ENCODE data around the gene UGT1A4. TPM values are rescaled to one million over a fixed set of nuclear protein-coding genes. Genes with fewer than 3 reads are reported as not detected.

The UGT1A4 gene
- total and polyA plus RNA-seq, 10 of the 15 experiments (the other 5 are each of a cell fraction or from before 2014, with no cell fraction given): not detected

DNA sequence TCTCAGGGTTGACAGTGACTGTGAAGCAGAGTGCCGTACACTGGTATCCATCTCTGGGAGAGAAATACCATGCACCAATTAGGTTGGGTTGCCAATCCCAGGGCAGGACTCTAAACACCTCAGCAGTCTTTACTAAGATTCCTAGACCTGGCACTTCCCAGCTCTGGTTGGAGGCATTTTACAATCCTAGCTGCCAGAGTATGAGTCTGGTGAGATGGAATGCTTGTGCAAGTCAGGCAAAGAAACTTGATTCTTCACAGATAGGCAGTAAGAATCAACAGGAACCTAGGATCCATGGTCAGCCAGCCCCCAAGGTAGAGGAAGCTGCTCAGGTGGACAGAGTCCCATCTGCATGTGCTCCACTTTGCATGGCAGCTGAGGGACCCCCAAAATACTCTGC is 11.8 kb upstream of the UGT1A4 start:
- WGBS (ENCODE audit: insufficient coverage, insufficient replicate concordance, low lambda C conversion rate, missing lambda C conversion rate): 0% methylated on average over 1 of the region's 1 CpG
- in situ Hi-C loops (cut with MboI): no loop called here
- Histone ChIP-seq H3K9me3 (replicated peaks; ENCODE audit: control insufficient read depth, insufficient read depth, low read length) (no peaks in the 10 kb centered on the region; the same call in 1 of the 3 replicates), H3K4me1 (ENCODE audit: control insufficient read depth, insufficient read depth, low read length) (no peaks in the 10 kb centered on the region), H3K4me3 (no peak overlapping the region), H3K36me3 (ENCODE audit: control insufficient read depth in 2 of 2, insufficient read depth in 2 of 2, low read length in 1 of 2) (no peaks in the 10 kb centered on the region), H2AFZ (ENCODE audit: control insufficient read depth, low read depth, low read length) (no peak overlapping the region), H3K9ac (ENCODE audit: control insufficient read depth, insufficient read depth, low read length) (no peak overlapping the region), H3K79me2 (ENCODE audit: control insufficient read depth, insufficient read depth, low read length) (no peaks in the 10 kb centered on the region), H3K27ac (ENCODE audit: control insufficient read depth, insufficient read depth) (no peak overlapping the region), H3K4me2 (ENCODE audit: control insufficient read depth, insufficient read depth) (no peak overlapping the region), H4K20me1 (ENCODE audit: control insufficient read depth, insufficient read depth) (no peaks in the 10 kb centered on the region), H3K27me3 (replicated peaks in 1 of 2; ENCODE audit: control insufficient read depth in 2 of 2, insufficient read depth in 2 of 2, low read length in 1 of 2) (peaks cover 0 to 4% of the 10 kb centered on the region in 2 experiments; a peak in 1 of 4 replicates)
- ChIA-PET RAD21 (ENCODE audit: unreplicated experiment) (interaction anchor here (0.9 to 1.3 kb wide), 2 partner anchors 264 to 794 kb away, joined by 3 to 4 read pairs; no protein-coding TSS in a partner anchor), CTCF (interaction anchor here (1.1 to 1.3 kb wide), 2 partner anchors 10 to 301 kb away, joined by 3 read pairs; no protein-coding TSS in a partner anchor), POLR2A (no interaction called here), SMC1A (ENCODE audit: uncharacterized antibody, unreplicated experiment) (interaction anchor here (1.2 kb wide), 1 partner anchor 19 kb away, joined by 3 read pairs; no protein-coding TSS in a partner anchor)
- no peak for TF ChIP-seq NFYB (IDR thresholded peaks at IDR 0.05; ENCODE audit: insufficient read depth, low read depth, low read length)
- TF ChIP-seq, protein P1, sequence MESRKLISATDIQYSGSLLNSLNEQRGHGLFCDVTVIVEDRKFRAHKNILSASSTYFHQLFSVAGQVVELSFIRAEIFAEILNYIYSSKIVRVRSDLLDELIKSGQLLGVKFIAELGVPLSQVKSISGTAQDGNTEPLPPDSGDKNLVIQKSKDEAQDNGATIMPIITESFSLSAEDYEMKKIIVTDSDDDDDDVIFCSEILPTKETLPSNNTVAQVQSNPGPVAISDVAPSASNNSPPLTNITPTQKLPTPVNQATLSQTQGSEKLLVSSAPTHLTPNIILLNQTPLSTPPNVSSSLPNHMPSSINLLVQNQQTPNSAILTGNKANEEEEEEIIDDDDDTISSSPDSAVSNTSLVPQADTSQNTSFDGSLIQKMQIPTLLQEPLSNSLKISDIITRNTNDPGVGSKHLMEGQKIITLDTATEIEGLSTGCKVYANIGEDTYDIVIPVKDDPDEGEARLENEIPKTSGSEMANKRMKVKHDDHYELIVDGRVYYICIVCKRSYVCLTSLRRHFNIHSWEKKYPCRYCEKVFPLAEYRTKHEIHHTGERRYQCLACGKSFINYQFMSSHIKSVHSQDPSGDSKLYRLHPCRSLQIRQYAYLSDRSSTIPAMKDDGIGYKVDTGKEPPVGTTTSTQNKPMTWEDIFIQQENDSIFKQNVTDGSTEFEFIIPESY (IDR thresholded peaks at IDR 0.05): no peak
- no peak for TF ChIP-seq HDAC6 (IDR thresholded peaks at IDR 0.05; ENCODE audit: unreplicated experiment)
- no peak for TF ChIP-seq SUZ12 (IDR thresholded peaks at IDR 0.05; ENCODE audit: unreplicated experiment)
- TF ChIP-seq SMARCA5 (IDR thresholded peaks at IDR 0.05): no peak
- TF ChIP-seq, protein P2, sequence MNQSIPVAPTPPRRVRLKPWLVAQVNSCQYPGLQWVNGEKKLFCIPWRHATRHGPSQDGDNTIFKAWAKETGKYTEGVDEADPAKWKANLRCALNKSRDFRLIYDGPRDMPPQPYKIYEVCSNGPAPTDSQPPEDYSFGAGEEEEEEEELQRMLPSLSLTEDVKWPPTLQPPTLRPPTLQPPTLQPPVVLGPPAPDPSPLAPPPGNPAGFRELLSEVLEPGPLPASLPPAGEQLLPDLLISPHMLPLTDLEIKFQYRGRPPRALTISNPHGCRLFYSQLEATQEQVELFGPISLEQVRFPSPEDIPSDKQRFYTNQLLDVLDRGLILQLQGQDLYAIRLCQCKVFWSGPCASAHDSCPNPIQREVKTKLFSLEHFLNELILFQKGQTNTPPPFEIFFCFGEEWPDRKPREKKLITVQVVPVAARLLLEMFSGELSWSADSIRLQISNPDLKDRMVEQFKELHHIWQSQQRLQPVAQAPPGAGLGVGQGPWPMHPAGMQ (IDR thresholded peaks at IDR 0.05; ENCODE audit: borderline replicate concordance): no peak
- TF ChIP-seq RFX5 (IDR thresholded peaks at IDR 0.05; ENCODE audit: low read depth, low read length): no peak
- TF ChIP-seq, protein P3, sequence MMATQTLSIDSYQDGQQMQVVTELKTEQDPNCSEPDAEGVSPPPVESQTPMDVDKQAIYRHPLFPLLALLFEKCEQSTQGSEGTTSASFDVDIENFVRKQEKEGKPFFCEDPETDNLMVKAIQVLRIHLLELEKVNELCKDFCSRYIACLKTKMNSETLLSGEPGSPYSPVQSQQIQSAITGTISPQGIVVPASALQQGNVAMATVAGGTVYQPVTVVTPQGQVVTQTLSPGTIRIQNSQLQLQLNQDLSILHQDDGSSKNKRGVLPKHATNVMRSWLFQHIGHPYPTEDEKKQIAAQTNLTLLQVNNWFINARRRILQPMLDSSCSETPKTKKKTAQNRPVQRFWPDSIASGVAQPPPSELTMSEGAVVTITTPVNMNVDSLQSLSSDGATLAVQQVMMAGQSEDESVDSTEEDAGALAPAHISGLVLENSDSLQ (IDR thresholded peaks at IDR 0.05): no peak
- TF ChIP-seq, protein P4, sequence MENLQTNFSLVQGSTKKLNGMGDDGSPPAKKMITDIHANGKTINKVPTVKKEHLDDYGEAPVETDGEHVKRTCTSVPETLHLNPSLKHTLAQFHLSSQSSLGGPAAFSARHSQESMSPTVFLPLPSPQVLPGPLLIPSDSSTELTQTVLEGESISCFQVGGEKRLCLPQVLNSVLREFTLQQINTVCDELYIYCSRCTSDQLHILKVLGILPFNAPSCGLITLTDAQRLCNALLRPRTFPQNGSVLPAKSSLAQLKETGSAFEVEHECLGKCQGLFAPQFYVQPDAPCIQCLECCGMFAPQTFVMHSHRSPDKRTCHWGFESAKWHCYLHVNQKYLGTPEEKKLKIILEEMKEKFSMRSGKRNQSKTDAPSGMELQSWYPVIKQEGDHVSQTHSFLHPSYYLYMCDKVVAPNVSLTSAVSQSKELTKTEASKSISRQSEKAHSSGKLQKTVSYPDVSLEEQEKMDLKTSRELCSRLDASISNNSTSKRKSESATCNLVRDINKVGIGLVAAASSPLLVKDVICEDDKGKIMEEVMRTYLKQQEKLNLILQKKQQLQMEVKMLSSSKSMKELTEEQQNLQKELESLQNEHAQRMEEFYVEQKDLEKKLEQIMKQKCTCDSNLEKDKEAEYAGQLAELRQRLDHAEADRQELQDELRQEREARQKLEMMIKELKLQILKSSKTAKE (IDR thresholded peaks at IDR 0.05; ENCODE audit: low read depth, poor library complexity, severe bottlenecking): no peak
- FAIRE-seq (no peak), DNase-seq (ENCODE audit: low read depth, low spot score) (no peak), ATAC-seq (no peak)
- no TSS peak for BruUV-seq (replicated peaks)
- intact Hi-C loops (cut with micrococcal nuclease; ENCODE audit: unreplicated experiment): no loop called here

Data from GM12878 (cell line).